GM18909 (cell line): ENCODE results near the gene COL5A1.

Experiments used
- ATAC-seq: cut with Tn5 transposase; IDR thresholded peaks from one replicate; pipeline ENCODE4 v1.9.1; 2021; ENCODE audit warnings: mild to moderate bottlenecking; ENCODE audit not compliant: unreplicated experiment, poor library complexity

Gene COL5A1

DNA sequence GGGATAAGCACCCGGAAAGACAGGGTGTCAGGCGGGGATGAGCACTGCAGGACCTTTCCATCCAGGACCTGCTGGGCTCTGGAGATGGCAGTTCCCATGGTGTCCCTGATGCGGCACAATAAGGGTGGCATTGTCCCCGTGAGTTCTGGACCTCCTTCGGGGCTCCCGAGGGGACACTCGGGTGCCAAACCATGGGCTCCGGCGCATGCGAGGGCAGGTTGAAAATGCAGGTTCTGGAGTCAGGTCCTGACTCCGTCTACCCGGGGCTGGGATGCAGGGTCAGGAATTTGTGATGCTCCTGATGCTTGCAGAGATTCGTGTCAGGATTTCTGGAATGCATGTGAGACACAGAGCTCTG, 239.7 kb downstream of the COL5A1 start:
- ATAC-seq = no peak

- ATAC-seq = no peak
Measured at GRCh38 chr9:134882204-134882785, 240.7 kb downstream of the COL5A1 start.

- no peak for ATAC-seq
Measured at GRCh38 chr9:134883040-134883782, 241.6 kb downstream of the COL5A1 start.

DNA sequence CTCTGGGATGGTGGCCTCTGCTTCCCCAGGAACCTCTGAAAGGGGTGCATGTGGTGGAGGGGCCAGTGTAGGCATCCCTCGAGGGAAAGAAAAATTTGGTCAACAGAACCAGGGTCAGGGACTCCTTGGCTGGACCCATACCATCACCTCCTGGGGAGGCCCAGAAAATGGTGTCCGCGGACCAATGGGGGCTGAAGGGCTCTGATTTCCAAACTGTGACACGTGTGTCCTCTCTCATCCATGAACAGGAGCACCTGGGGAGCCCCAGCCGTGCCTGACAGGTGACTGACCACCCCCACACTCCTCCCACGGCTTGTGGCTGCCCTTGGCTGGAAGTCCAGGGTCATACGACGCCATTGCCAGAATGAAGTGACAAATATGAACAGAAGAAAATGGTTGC, 242.9 kb downstream of the COL5A1 start:
- no peak for ATAC-seq

GRCh38 chr9:134885001-134885678, 243.5 kb downstream of the COL5A1 start:
- ATAC-seq = no peak

GRCh38 chr9:134885679-134886412, 244.2 kb downstream of the COL5A1 start:
- ATAC-seq = no peak

- ATAC-seq = no peak
Measured at GRCh38 chr9:134886413-134886913, 244.9 kb downstream of the COL5A1 start.

- ATAC-seq = no peak
Measured at GRCh38 chr9:134887219-134887618, 245.6 kb downstream of the COL5A1 start.

DNA sequence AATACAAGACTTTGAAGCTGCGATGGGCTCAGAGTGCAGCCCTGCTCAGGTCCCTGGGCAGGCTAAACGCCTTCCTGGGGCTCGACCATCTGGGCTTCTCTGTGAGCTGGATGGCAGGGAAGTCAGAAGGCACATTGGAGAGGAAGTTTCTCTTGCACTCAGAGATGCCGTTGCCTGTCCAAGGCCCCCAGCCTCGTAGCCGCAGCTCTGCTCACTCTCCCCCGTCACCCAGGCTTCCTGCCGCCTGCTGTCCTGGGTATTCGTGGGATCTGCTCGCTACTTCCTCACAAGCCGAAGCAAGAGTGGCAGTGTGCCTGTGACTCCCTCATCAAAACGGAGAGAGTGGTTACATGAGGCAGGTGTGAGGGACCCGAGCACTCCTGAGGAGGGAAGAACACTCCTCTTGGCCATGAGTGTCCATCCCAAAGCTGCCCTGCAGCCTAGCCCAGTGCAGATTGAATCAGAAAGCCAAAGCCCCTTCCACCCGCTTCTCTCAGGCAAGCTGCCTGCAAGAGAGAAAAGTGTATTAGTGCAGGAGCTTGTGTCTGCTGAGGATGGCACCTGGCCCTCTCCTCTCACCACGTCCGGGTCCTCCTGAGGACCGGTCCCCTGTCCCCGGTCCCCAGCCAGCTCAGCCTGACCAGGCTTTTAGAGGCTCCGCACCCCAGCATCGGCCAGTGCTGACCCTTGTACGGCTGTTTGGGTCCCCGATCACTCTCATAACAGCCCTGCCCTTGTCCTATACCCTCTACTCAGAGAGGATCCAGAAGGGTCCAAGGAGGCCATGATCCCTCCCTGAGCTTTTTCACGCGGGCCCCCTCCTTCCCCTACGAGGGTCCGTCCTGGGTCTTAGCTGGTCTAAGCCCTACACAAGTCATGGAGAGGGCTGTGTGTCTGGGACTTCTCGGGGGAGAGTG, 246.3 kb downstream of the COL5A1 start:
- no peak for ATAC-seq

DNA sequence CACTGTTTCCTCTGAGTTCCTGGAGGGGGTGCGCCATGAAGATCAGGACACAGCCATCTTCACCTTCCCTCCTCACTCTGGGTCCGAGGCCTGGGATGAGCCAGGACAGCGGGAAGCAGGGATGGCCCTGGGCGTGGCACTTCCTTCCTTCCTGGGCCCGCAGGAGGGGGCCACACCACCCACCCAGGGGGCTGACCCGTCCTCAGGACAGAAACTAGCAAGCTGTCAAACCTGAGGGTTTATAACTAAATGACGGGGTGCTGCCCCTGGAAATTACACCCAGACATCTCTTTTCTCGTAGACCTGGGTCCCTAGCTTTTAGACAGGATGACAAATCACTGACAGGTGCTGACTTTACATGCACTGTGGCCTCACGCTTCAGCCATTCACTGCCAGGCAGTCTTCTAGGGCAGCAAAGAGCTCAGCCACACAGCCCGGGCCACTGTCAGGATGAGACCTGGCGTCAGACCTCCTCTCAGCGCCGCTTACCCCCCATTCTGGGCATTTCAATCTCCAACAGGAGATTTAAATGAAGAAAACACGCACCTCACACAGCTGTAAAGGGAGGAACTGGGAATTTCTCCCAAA, 247.1 kb downstream of the COL5A1 start:
- no peak for ATAC-seq

DNA sequence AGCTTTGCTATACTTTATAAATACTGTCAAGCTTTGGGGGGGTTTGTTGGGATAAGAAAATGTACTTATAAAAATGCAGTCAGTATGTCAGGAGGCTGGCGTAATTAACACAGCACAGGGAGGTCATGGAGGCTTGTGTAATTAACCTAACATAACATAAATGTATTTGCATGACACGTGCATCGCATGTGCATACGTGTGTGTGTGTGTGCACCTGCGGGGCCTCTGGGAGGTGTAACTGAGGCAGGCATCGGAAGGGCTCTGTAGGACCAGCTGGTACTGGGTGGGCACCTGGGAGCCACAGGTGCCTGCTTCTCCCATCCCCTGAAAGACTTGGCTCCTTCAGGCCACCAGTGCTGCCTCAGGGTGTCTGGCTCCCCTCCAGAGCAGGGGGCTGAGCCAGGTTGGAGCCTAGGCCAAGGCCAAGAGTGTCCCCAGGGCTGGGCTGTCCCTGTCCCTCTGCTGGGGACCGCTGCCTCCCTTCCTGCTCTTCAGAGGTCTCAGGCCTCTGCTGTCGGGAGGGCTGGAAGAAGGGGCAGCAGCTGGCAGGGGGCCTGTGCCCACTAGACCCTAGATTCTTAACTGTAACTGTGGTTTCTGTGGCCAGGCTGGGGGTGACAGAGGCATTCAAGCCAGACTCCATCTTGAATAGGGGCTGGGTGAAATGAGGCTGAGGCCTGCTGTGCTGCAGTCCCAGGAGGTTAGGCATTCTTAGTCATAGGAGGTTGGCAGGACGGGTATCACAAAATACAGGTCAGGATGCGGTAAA, 248.0 kb downstream of the COL5A1 start:
- ATAC-seq = no peak

DNA sequence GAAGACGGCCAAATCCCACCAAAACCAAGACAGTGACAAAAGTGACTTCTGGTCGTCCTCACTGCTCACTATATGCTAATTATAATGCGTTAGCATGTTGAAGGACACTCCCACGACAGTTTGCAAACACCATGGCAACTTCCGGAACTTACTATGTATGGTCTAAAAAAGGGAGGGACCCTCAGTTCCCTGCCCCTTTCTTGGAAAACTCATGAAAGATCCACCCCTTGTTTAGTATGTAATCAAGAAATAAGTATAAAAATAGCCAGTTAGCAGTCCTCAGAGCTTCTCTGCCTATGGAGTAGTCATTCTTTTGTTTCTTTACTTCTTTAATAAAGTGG, 248.5 kb downstream of the COL5A1 start:
- ATAC-seq = no peak

GRCh38 chr9:134891053-134891452, 249.4 kb downstream of the COL5A1 start:
- ATAC-seq = no peak

DNA sequence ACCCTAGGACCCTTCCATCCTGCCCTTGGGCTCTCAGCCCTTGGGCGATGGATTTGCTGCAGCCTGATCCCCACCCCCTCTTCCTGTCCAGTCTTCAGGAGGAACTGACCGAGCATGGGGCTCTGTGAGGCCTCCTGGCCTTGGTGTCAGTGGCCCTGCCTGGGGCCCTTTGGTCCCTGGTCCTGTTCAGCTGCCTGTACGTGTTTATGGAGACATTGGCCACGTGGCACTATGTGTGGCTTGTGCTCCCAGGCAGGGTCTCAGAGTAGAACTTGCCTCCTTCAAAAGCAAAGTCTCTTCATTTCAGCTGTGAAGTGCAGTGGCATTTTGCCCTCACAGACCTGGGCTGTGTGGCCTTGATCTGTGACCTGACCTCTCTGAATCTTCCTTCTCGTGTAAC, 250.1 kb downstream of the COL5A1 start:
- no peak for ATAC-seq

DNA sequence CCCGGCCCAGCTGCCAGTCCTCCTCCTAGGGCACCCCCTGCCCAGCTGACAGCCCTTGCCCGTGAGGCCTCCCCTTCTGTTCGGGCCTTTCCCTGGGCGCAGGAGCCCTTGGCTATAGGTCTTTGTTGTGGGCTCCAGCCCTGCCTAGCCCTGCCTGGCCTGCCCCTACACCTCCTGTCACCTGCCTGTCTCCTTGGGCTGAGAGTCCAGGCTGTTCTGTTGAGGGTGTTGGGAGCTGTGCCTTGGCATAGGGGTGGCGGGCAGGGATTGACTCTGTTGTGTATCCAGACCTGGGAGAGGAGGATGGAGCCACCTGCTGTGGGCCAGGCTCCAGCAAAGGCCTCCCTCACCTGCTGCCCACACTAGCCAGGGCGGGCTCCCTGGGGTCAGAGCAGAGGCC, 250.6 kb downstream of the COL5A1 start:
- ATAC-seq = no peak

DNA sequence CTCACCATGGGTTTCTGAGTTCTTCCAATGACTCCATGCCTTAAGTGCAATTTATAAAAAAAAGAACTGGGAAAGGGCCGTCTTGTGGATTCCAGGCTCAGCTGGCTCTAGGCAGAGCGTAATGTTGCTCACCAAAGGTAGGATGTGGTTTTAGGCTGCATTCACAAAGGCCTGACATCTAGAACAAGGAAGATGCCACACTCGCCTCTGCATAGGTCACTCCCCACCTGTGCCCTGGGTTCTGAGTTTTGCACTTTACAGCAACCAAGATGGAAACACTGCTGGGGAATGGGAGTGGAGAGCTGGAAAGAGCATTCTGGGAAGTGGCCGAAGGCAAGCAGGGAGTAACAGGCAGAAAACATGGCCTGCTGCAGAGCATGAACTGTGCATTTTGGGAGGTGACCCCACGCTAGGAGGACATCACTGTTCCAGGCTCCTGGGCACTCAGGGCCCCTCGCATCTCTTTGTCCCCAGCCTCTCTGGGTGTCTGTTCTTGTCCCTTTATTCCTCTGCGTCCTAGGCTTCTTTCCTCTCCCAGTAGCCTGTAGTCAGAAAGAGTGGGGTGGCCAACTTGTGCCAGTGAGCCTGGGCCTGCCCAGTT, 251.3 kb downstream of the COL5A1 start:
- no peak for ATAC-seq
